ENCODE data around the gene PIGZ.

Gene PIGZ

DNA sequence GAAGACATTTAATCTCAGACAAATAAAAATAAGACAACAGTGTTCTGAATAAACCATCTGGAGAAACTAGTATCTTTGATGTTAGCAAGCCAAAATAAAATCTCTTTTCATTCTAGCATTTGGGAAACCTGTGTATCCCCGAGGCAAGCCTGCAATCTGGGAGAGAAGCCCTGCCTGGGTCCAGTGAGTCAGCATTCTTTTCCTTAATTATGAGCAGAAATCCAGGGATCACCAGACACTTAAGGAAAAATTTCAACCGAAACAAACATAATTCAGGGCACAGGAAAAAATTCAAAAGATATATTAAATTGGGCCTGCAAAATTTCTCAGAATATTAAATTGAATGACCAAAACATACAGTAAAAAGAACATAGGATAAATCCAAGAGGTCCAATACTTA, 30.5 kb downstream of the PIGZ start:
- TF ChIP-seq, protein P1, sequence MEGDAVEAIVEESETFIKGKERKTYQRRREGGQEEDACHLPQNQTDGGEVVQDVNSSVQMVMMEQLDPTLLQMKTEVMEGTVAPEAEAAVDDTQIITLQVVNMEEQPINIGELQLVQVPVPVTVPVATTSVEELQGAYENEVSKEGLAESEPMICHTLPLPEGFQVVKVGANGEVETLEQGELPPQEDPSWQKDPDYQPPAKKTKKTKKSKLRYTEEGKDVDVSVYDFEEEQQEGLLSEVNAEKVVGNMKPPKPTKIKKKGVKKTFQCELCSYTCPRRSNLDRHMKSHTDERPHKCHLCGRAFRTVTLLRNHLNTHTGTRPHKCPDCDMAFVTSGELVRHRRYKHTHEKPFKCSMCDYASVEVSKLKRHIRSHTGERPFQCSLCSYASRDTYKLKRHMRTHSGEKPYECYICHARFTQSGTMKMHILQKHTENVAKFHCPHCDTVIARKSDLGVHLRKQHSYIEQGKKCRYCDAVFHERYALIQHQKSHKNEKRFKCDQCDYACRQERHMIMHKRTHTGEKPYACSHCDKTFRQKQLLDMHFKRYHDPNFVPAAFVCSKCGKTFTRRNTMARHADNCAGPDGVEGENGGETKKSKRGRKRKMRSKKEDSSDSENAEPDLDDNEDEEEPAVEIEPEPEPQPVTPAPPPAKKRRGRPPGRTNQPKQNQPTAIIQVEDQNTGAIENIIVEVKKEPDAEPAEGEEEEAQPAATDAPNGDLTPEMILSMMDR (IDR thresholded peaks at IDR 0.05; ENCODE audit: low read depth, low read length, missing control alignments), result no peak
- no peak overlapping the region for H3K4me3 ChIP-seq (ENCODE audit: low read depth, low read length)
- DNase-seq (ENCODE audit: low read depth), result no peak

- TF ChIP-seq, protein P1 (IDR thresholded peaks at IDR 0.05; ENCODE audit: low read depth, low read length, missing control alignments), result no peak
- H3K4me3 ChIP-seq (ENCODE audit: low read depth, low read length), result no peak overlapping the region
- no peak for DNase-seq (ENCODE audit: low read depth)
These were observed 32.3 kb downstream of the PIGZ start for GRCh38 chr3:196936288-196936687.

DNA sequence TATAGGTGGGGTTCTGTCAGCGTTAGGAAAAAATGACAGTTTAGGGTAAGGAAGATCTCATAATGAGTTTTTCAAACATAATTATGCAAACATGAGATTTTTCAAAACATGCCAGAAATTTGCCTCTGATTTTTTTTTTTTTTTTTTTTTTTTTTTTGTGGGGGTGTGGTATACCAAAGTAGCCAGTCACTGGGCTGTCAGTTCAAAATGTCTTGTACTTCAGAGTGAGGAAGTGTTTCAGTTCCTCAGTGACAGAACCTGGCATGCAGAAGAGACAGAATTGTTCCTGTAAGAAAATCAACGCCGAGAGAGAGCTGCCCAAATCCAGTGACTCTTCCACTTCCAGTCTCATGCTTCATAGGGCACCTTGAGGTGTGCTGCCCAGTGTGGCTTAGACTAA, 36.0 kb downstream of the PIGZ start:
- no peak for DNase-seq (ENCODE audit: low read depth)
- no peak overlapping the region for H3K4me3 ChIP-seq (ENCODE audit: low read depth, low read length)
- TF ChIP-seq, protein P1 (IDR thresholded peaks at IDR 0.05; ENCODE audit: low read depth, low read length, missing control alignments), result no peak

- no peak overlapping the region; the same call in 1 of the 2 replicates for H3K4me3 ChIP-seq (ENCODE audit: low read depth, low read length)
- TF ChIP-seq, protein P1 (IDR thresholded peaks at IDR 0.05; ENCODE audit: low read depth, low read length, missing control alignments), result no peak
- no peak for DNase-seq (ENCODE audit: low read depth)
These were observed 36.6 kb downstream of the PIGZ start for GRCh38 chr3:196931828-196932587.

- no peak for DNase-seq (ENCODE audit: low read depth)
- TF ChIP-seq, protein P1 (IDR thresholded peaks at IDR 0.05; ENCODE audit: low read depth, low read length, missing control alignments), result no peak
- no peak overlapping the region for H3K4me3 ChIP-seq (ENCODE audit: low read depth, low read length)
These were observed 37.5 kb downstream of the PIGZ start for GRCh38 chr3:196931157-196931556.

DNA sequence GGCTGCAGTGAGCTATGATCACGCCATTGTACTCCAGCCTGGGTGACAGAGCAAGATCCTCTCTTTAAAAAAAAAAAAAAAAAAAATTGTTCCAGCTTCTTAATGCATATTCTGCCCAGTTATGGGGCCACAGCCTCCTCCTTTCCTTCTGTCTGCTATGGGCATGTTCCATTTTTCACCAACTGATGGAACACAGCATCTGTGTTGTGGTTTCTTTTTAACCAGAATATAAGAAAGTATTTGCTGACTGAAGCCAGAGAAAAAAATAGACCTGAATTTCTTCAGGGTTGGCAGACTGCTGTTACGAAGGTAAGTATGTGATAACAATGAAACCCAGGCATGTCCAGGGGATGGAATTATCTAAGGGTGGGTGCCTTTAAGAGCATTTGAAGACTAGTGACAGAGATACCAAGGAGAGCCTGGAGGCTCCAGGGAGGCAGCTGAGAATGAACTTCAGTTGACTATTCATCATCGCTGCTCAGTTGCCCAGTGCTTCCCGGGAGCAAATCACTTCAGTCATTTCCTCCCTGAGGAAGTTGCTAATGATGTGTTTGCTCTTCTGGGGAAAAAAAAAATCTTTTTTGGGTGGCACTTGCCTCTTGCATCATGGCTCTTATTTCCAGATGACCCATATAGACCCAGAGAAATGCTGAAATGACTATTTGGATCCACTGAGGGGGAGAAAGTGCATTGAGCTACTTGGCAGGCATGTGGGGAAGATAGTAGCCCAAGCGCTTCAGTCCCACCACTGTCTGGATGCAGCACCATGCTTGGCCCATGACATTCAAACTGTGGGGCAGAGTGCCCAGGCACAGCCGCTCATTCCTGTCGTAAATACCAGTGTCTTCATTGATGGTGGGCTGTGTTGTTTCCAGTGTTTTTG, 40.8 kb downstream of the PIGZ start:
- no peak overlapping the region for H3K4me3 ChIP-seq (ENCODE audit: low read depth, low read length)
- DNase-seq (ENCODE audit: low read depth), result no peak
- TF ChIP-seq, protein P1 (IDR thresholded peaks at IDR 0.05; ENCODE audit: low read depth, low read length, missing control alignments), result no peak

All from GM12864 (cell line).